Keratinocyte (primary cell): Measurements from ENCODE around the gene PLPPR2. TPM values are rescaled to one million over a fixed set of nuclear protein-coding genes. Genes with fewer than 3 reads are reported as not detected.

Source experiments
- DNase-seq: peaks from one replicate; pipeline ENCODE4 v3.0.0-alpha.2; 2011; ENCODE audit warnings: low read depth, missing footprints, low spot score
- FAIRE-seq: peaks from 2 replicates; lab custom pipeline; 2011; peaks lifted over from hg19 to GRCh38; lab: Jason Lieb, UNC
- H2AFZ ChIP-seq: 2 replicates; pipeline ENCODE4 v1.6.0; 2012; ENCODE audit warnings: low read length, control low read depth, inconsistent platforms; ENCODE audit not compliant: control insufficient read depth
- H3K27ac ChIP-seq: 2 replicates; pipeline ENCODE4 v1.5.1; 2011; ENCODE audit warnings: low read length; ENCODE audit not compliant: control insufficient read depth, insufficient read depth
- H3K27me3 ChIP-seq: 3 replicates; pipeline ENCODE4 v1.6.0; 2011; ENCODE audit warnings: low read length; ENCODE audit not compliant: control insufficient read depth, insufficient read depth; ENCODE audit errors: extremely low read depth
- H3K36me3 ChIP-seq, 2 experiments: 2 replicates in 1 of 2; 3 replicates in 1 of 2; pipeline ENCODE4 v1.5.1; 2011; ENCODE audit warnings: low read length in 2 of 2, mild to moderate bottlenecking in 1 of 2; ENCODE audit not compliant: control insufficient read depth in 2 of 2, insufficient read depth in 2 of 2; ENCODE audit errors: extremely low read depth in 1 of 2
- H3K4me1 ChIP-seq: 3 replicates; pipeline ENCODE4 v1.5.1; 2011; ENCODE audit warnings: low read length; ENCODE audit not compliant: control insufficient read depth, insufficient read depth; ENCODE audit errors: extremely low read depth
- H3K4me2 ChIP-seq: 3 replicates; pipeline ENCODE4 v1.6.0; 2011; ENCODE audit warnings: low read depth, low read length; ENCODE audit not compliant: control insufficient read depth, insufficient read depth; ENCODE audit errors: extremely low read depth
- H3K4me3 ChIP-seq, 3 experiments: fragments of 200-600 bp in 1 of 3; sonication (generic) in 1 of 3; 2 replicates in 2 of 3; 3 replicates in 1 of 3; pipeline ENCODE4 v1.5.1; 2011 to 2016; ENCODE audit warnings: low read length in 3 of 3, mild to moderate bottlenecking in 3 of 3, control low read depth in 2 of 3, inconsistent platforms in 1 of 3, low read depth in 1 of 3, mixed read lengths in 1 of 3, mixed run types in 1 of 3, moderate library complexity in 1 of 3; ENCODE audit not compliant: control insufficient read depth in 2 of 3, insufficient read depth in 2 of 3; ENCODE audit errors: extremely low read depth in 1 of 3
- H3K79me2 ChIP-seq: 2 replicates; pipeline ENCODE4 v1.6.0; 2012; ENCODE audit warnings: low read length; ENCODE audit not compliant: control insufficient read depth, insufficient read depth
- H3K9ac ChIP-seq: 3 replicates; pipeline ENCODE4 v1.6.0; 2011; ENCODE audit warnings: low read length; ENCODE audit not compliant: control insufficient read depth, insufficient read depth; ENCODE audit errors: extremely low read depth
- H3K9me1 ChIP-seq: 3 replicates; pipeline ENCODE4 v1.6.0; 2011; ENCODE audit warnings: low read length; ENCODE audit not compliant: control insufficient read depth, insufficient read depth; ENCODE audit errors: extremely low read depth
- H3K9me3 ChIP-seq: 2 replicates; pipeline ENCODE4 v1.5.1; 2012; ENCODE audit warnings: low read depth, low read length; ENCODE audit not compliant: control insufficient read depth
- H4K20me1 ChIP-seq: 3 replicates; pipeline ENCODE4 v1.6.0; 2011; ENCODE audit warnings: low read length; ENCODE audit not compliant: control insufficient read depth, insufficient read depth; ENCODE audit errors: extremely low read depth
- CTCF ChIP-seq, 3 experiments: IDR thresholded peaks in 1 of 3; conservative IDR thresholded peaks in 1 of 3; optimal IDR thresholded peaks in 1 of 3; 2 replicates in 2 of 3; 3 replicates in 1 of 3; pipeline versions ENCODE3 to v1.5.1; 2011; ENCODE audit warnings: low read length in 3 of 3, mild to moderate bottlenecking in 3 of 3, moderate library complexity in 2 of 3, control low read depth in 1 of 3, inconsistent platforms in 1 of 3; ENCODE audit not compliant: insufficient read depth in 2 of 3; ENCODE audit errors: extremely low read depth in 1 of 3
- EZH2 ChIP-seq: IDR thresholded peaks from one replicate; pipeline ENCODE4 v1.6.1; 2012; ENCODE audit warnings: inconsistent platforms, mild to moderate bottlenecking, low read length, moderate library complexity
- dilution Hi-C: fragments of 300-500 bp; cut with MboI; formaldehyde crosslinking; loops from one replicate; pipeline ENCODE4 v1.7.0; 2020; ENCODE audit warnings: low sequenced_read_pairs; ENCODE audit not compliant: extremely low pct_ligation_motif_present
- polyA plus RNA-seq, 5 experiments: library from polyadenylated mRNA; depleted of rRNA in 3 of 5; stranded (reverse) in 3 of 5; stranded (forward) in 1 of 5; unstranded in 1 of 5; fragments of >200 nt; gene quantifications; 1 replicate in 1 of 5; 2 replicates in 3 of 5; 3 replicates in 1 of 5; pipeline versions ENCODE4 v1.2.1 to v1.2.3, GENCODE V29; 2011 to 2012; ENCODE audit warnings: missing spikeins in 2 of 5, low read depth in 1 of 5, low replicate concordance in 1 of 5

Gene PLPPR2
- polyA plus RNA-seq, 1 donor (not counting 4 experiments of a cell fraction or from before 2014, with no cell fraction given): 3.5 TPM

GRCh38 chr19:11321191-11322126 is 33.8 kb upstream of the PLPPR2 start:
- Histone ChIP-seq H3K9me1 (peaks cover 5% of the 10 kb centered on the region), H3K9me3 (no peaks in the 10 kb centered on the region), H3K27me3 (no peaks in the 10 kb centered on the region), H3K36me3 (peaks cover 1 to 8% of the 10 kb centered on the region in 2 experiments), H3K79me2 (no peaks in the 10 kb centered on the region), H3K4me1 (peaks cover 24% of the 10 kb centered on the region), H3K9ac (no peak overlapping the region), H3K4me3 (no peak overlapping the region), H3K4me2 (no peak overlapping the region), H2AFZ (no peak overlapping the region), H3K27ac (no peak overlapping the region), H4K20me1 (no peaks in the 10 kb centered on the region)
- TF ChIP-seq EZH2 (no peak), CTCF (optimal IDR thresholded peaks at IDR 0.05 in 1 of 3, IDR thresholded peaks at IDR 0.05 in 1 of 3, conservative IDR thresholded peaks at IDR 0.05 in 1 of 3; ENCODE audit: extremely low read depth in 1 of 3, insufficient read depth in 2 of 3, low read length in 3 of 3) (peak; percentile 44 to 52 (median 52))
- FAIRE-seq (no peak), DNase-seq (no peak)
- dilution Hi-C loops: no loop called here

GRCh38 chr19:11322269-11323024 is 32.8 kb upstream of the PLPPR2 start:
- peaks cover 5% of the 10 kb centered on the region for H3K9me1 ChIP-seq
- H4K20me1 ChIP-seq: no peaks in the 10 kb centered on the region
- H3K27ac ChIP-seq: no peak overlapping the region
- H2AFZ ChIP-seq: no peak overlapping the region
- no peaks in the 10 kb centered on the region for H3K27me3 ChIP-seq
- no peaks in the 10 kb centered on the region for H3K79me2 ChIP-seq
- TF ChIP-seq CTCF (optimal IDR thresholded peaks at IDR 0.05 in 1 of 3, IDR thresholded peaks at IDR 0.05 in 1 of 3, conservative IDR thresholded peaks at IDR 0.05 in 1 of 3; ENCODE audit: extremely low read depth in 1 of 3, insufficient read depth in 2 of 3, low read length in 3 of 3) (no peak), EZH2 (no peak)
- dilution Hi-C loops: no loop called here
- DNase-seq (no peak), FAIRE-seq (no peak)
- H3K4me3 ChIP-seq: no peak overlapping the region
- peaks cover 1 to 15% of the 10 kb centered on the region in 2 experiments for H3K36me3 ChIP-seq
- H3K9ac ChIP-seq: no peak overlapping the region
- peaks cover 24% of the 10 kb centered on the region for H3K4me1 ChIP-seq
- H3K4me2 ChIP-seq: no peak overlapping the region
- H3K9me3 ChIP-seq: no peaks in the 10 kb centered on the region
